SJCRH30 (cell line): Measurements from ENCODE around the gene MYLK. TPM values are rescaled to one million over a fixed set of nuclear protein-coding genes. Genes with fewer than 3 reads are reported as not detected.
A peak's percentile ranks its signal among the peaks of the same experiment; 100 is the strongest.

Experiments
- DNase-seq, 2 experiments: peaks; one replicate each; pipeline ENCODE4 v3.0.0-alpha.2; 2015 to 2020
- H3K27ac ChIP-seq: fragments of 250-450 bp; sonication (Bioruptor Pico); 2 replicates; pipeline ENCODE4 v1.5.1; 2020; ENCODE audit warnings: mild to moderate bottlenecking, moderate library complexity
- H3K27me3 ChIP-seq: fragments of 250-450 bp; sonication (Bioruptor Pico); 2 replicates; pipeline ENCODE4 v1.5.1; 2020; ENCODE audit warnings: mild to moderate bottlenecking, moderate library complexity
- H3K36me3 ChIP-seq: fragments of 250-450 bp; sonication (Bioruptor Pico); 2 replicates; pipeline ENCODE4 v1.5.1; 2020; ENCODE audit warnings: mild to moderate bottlenecking, moderate library complexity
- H3K4me1 ChIP-seq: fragments of 250-450 bp; sonication (Bioruptor Pico); 2 replicates; pipeline ENCODE4 v1.5.1; 2020; ENCODE audit warnings: mild to moderate bottlenecking, moderate library complexity
- H3K4me3 ChIP-seq: fragments of 250-450 bp; sonication (Bioruptor Pico); 2 replicates; pipeline ENCODE4 v1.5.1; 2020; ENCODE audit warnings: mild to moderate bottlenecking, moderate library complexity
- H3K9me3 ChIP-seq: fragments of 250-450 bp; sonication (Bioruptor Pico); replicated peaks from 2 replicates; pipeline ENCODE4 v1.5.1; 2020; ENCODE audit warnings: mild to moderate bottlenecking, moderate library complexity
- total RNA-seq: library from RNA; depleted of rRNA; stranded (reverse); fragments of >200 nt; shearing (Covaris generic); gene quantifications from 2 replicates; pipeline ENCODE4 v1.2.3, GENCODE V29; 2014

The MYLK gene
- total RNA-seq, 1 experiment from 2014 or later: 3.2 TPM

DNA sequence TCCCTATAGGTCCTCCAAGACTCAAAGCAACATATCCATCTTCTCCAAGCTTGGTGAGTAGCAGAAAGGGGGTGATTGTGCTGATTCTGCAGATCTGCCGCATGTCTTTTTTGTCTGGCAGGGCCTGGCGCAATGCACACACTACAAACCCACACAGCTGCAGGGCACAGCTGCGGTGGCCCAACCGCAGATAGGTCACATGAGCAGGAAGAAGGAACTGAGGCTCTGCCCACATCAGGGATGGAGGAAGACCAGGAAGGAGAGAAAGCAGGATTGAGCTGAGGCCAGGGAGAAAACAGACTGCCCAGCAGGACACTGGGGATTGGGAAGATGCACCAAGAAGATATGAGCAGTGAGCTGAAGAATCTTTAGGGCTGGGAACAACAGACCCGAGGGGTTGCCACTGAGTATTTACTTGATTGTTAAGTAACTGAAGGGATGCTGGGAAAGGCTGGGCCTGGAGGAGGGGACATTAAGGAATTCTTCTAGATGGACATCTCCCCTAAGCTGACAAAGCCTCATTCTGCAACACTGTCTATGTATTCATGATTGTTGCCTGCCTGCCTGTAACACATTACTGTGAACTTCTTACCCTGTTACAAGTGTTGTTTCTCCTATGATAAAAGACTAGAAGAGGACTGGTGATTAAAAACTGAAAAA is 126.7 kb downstream of the MYLK start:
- Histone ChIP-seq H3K27ac (peak overlapping the region; percentile 47), H3K4me3 (peak overlapping the region; percentile 27), H3K4me1 (peaks cover 29% of the 10 kb centered on the region), H3K27me3 (no peaks in the 10 kb centered on the region), H3K9me3 (no peaks in the 10 kb centered on the region), H3K36me3 (no peaks in the 10 kb centered on the region)
- DNase-seq: peak; percentile 86 to 90

DNA sequence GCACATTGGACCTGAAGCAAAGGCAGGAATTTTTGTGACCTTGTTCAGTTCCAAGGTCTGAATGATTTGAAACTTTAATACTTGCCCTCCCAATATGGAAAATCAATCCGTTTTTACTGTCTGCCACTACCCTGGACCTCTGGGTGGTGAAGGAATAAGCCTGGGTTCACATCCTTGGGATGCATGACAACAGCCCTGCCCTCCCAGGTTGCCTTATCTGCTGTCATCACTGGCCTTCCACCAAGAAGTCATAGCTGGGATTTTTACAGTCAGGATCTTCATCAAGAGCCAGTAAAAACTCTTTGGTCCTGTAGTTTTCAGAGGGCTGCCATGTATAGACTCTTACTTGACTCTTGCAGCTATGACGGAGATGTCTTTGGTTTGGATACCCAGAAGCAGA is 128.6 kb downstream of the MYLK start:
- H3K27me3 ChIP-seq: no peaks in the 10 kb centered on the region
- no peak overlapping the region for H3K27ac ChIP-seq
- no peaks in the 10 kb centered on the region for H3K9me3 ChIP-seq
- H3K4me1 ChIP-seq: peaks cover 41% of the 10 kb centered on the region
- no peaks in the 10 kb centered on the region for H3K36me3 ChIP-seq
- DNase-seq: no peak
- H3K4me3 ChIP-seq: no peak overlapping the region

DNA sequence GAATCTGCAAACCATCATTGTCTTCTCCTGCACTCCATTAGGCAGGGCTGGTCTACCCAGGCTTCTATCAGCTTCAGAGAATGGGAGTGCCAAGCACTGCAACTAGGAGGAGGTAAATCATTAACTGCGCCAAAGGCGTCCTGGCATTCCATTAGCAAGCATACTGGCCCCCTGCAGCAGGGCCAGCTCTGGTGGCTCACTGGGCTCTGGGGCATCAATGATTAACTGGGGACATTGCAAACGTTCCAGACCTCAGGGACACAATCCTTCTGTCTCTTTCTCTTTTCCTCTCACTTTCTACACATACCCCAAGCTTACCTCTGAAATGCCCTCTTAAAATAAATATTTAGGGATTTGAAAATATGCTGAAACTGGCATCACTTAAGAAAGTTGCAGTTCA is 129.0 kb downstream of the MYLK start:
- no peaks in the 10 kb centered on the region for H3K9me3 ChIP-seq
- H3K4me1 ChIP-seq: peaks cover 45% of the 10 kb centered on the region
- H3K27me3 ChIP-seq: no peaks in the 10 kb centered on the region
- no peaks in the 10 kb centered on the region for H3K36me3 ChIP-seq
- H3K4me3 ChIP-seq: no peak overlapping the region
- H3K27ac ChIP-seq: no peak overlapping the region
- DNase-seq: no peak

DNA sequence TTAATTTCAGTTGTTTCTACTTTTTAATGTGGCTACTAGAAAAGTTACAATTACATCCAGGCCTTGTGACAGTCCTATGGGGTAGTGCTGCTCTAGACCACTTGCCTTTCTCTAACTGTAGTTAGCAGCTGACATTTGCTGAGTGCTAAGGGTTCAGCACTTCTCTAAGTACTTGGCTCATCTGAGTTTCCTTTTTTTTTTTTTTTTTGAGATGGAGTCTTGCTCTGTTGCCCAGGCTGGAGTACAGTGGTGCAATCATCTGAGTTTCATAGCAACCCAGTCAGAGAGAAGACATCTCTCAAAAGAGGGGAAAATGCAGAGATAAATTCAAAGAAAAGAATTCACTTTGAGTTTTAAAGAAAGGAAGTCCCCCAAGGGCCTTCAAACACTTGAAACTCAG is 130.8 kb downstream of the MYLK start:
- H3K27me3 ChIP-seq: no peaks in the 10 kb centered on the region
- peaks cover 44% of the 10 kb centered on the region for H3K4me1 ChIP-seq
- H3K4me3 ChIP-seq: no peak overlapping the region
- no peak for DNase-seq
- H3K27ac ChIP-seq: no peak overlapping the region
- no peaks in the 10 kb centered on the region for H3K36me3 ChIP-seq
- H3K9me3 ChIP-seq: no peaks in the 10 kb centered on the region

DNA sequence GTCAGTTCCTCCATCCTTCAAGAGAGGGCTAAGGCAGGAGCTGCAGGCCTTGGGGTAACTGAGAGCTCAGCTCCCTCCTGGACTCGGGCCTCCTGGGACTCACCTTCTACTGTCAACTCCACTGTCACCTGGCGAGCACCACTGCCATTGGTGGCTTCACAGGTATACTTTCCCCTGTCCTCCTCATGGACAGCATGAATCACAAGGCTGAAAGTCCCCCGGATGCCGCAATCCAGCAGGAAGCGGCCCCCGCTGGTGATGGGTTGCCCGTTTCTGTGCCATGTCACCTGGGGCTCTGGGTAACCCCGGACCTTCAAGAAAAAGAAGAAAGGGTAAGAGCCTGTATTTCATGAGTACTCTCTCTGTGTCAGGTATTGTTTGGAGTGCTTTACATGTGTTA is 131.9 kb downstream of the MYLK start:
- Histone ChIP-seq H3K27ac (no peak overlapping the region), H3K27me3 (no peaks in the 10 kb centered on the region), H3K9me3 (no peaks in the 10 kb centered on the region), H3K4me3 (no peak overlapping the region), H3K4me1 (peaks cover 37% of the 10 kb centered on the region), H3K36me3 (no peaks in the 10 kb centered on the region)
- DNase-seq: no peak

DNA sequence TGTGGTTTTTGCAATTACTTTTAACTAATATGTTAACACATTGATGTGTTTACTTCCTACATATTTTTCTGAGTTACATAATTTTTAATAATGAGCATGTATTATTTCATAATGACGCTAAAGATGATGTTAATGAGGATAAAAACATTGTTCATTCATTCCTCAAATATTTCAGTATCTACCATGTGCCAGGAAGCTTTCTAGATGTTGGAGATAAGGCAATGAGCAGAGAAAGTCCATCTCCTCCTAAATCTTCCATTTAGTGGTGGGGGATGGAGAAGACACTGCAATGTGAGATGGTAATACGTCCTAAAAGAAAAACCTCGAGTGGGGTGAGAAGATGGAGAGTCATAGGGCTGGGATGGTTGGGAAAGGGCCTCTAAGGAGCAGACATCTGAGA is 132.7 kb downstream of the MYLK start:
- Histone ChIP-seq H3K27ac (no peak overlapping the region; the same call in 1 of the 2 replicates), H3K4me3 (no peak overlapping the region), H3K36me3 (no peaks in the 10 kb centered on the region), H3K4me1 (peaks cover 30% of the 10 kb centered on the region), H3K9me3 (no peaks in the 10 kb centered on the region), H3K27me3 (no peaks in the 10 kb centered on the region)
- DNase-seq: no peak

DNA sequence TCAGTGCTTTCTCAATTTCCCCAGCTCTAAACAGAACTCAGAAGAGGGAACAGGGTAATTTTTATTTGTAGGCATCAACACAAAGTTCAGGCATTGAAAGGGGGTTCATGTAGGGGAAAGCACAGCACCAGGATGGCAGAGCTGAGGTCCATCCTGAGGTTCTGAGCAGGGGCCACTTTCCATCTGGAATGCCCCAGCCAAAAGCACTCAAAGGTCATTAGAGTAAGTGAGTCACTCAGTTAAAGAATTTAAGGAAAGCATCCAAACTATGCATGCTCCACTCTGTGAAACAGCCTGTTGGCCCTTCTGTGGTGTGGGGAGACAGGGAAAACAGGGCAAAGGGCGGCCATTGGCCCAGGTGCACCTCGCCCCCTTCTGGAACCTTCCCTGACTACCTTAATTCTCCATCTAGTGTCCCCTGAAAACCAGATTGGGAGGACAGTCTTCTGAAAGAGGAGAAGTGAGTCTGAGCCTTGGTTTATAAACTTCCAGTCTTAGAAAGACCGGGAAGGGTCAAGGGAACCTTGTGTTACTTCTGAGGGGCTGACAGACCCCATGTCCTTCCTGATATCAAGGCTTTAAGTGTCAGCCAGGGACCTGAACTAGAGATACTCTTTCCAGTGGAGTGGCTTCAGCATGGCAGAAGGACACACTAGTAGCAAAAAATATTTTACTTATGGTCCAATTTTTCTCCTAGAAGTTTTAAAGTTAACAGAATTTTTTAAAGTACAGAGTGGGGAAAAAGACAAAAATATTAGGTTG is 133.3 kb downstream of the MYLK start:
- Histone ChIP-seq H3K4me1 (peaks cover 27% of the 10 kb centered on the region), H3K4me3 (no peak overlapping the region), H3K9me3 (no peaks in the 10 kb centered on the region), H3K36me3 (no peaks in the 10 kb centered on the region), H3K27me3 (no peaks in the 10 kb centered on the region), H3K27ac (peak overlapping the region; percentile 45)
- peak; percentile 47 to 50 for DNase-seq

DNA sequence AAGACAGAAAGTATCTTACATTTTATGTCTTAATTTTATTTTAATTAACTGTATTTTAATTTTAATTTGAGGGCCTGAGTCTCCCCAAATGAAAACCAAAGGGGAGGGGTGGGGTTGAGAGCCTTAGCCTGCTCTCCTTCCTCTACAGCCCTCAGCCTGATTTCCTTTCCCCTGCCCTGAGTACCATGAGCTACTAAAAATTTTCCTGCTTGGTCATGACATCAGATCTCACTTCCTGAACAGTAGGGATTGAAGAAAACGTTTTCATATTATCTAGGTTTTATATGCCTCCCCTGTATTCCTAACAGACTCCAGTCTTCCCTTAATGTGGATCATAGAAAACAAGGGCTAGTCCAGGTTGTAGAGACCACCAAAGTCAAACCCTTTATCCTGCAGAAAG is 133.9 kb downstream of the MYLK start:
- no peaks in the 10 kb centered on the region for H3K36me3 ChIP-seq
- H3K4me3 ChIP-seq: no peak overlapping the region
- H3K27me3 ChIP-seq: no peaks in the 10 kb centered on the region
- peaks cover 27% of the 10 kb centered on the region for H3K4me1 ChIP-seq
- peak overlapping the region; percentile 45 for H3K27ac ChIP-seq
- H3K9me3 ChIP-seq: no peaks in the 10 kb centered on the region
- no peak for DNase-seq

DNA sequence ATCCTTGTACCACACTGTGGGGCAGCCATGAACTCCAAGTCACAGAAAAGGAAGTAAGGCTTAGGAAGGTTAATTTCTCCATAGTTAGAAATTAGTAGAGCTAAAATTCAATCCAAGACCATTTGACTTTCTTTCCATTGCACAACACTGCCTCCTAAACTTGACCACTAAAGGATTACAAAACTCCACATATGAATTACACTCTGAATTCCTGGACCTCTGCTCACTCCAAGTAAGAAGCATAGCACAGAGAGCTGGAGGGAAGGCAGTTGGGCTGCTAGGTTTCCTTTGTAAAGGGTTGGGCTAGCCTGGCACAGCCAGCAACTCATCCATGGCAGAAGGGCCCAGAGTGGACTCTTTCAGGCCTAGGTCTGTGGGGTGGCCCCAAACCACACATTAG is 134.4 kb downstream of the MYLK start:
- Histone ChIP-seq H3K36me3 (no peaks in the 10 kb centered on the region), H3K4me3 (no peak overlapping the region), H3K27me3 (no peaks in the 10 kb centered on the region), H3K4me1 (peaks cover 26% of the 10 kb centered on the region), H3K9me3 (no peaks in the 10 kb centered on the region), H3K27ac (peak overlapping the region; percentile 45)
- DNase-seq: no peak

DNA sequence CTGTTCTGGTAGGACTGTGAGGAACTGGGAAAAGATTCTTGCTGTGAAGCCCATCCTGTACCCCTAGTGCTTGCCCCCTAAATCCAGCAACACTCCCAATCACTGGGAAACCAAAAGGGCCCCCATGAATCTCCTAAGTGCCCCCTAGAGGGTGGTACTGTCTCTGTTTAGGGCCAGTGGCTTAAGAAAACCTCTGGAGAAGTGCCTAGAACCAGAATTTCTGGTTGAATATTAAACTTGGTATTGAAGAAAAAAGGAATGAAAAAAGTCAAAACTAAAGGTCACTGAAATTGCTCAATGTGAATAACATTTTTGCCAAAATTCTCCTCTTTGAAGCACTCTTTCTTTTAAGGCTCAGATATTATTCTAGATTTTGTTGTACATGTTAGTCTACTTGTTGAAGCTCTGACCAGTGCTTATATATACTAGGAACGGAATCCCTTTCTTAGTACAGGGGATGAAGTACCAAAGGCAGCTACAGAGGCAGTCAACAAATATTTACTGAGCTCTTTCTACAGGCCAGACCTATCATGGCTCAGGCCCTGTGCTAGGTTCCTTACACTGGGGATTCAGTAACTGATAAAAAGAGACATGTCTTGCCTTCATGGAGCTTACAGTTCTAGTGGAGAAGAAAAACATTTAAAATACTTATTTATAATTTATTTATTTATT is 138.8 kb downstream of the MYLK start:
- H3K27ac ChIP-seq: no peak overlapping the region
- no peaks in the 10 kb centered on the region for H3K36me3 ChIP-seq
- DNase-seq: no peak

DNA sequence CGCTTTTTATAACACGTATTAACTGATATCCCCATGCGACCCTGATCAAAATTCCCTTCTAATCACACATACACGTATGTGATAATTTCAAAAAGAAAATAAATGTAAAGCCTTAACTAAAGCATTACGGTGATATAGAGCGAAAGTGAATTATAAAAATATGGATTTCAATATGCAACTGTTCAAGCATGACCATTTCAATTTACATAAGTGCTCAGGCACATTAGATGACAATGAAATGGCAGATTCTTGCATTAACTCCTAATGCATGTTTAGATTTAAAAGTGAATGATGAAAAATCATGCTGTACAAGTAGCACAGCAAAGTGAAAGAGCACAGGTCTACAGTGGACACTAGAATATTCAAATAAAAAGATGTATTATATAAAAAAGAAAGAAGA is 140.1 kb downstream of the MYLK start:
- no peak overlapping the region for H3K27ac ChIP-seq
- no peak overlapping the region for H3K4me3 ChIP-seq
- H3K4me1 ChIP-seq: no peaks in the 10 kb centered on the region
- no peaks in the 10 kb centered on the region for H3K9me3 ChIP-seq
- no peaks in the 10 kb centered on the region for H3K36me3 ChIP-seq
- H3K27me3 ChIP-seq: no peaks in the 10 kb centered on the region; the same call in 1 of the 2 replicates
- DNase-seq: no peak

More for the DNA sequence above, 138.8 kb downstream of the MYLK start:
- Histone ChIP-seq H3K4me1 (peaks cover 11% of the 10 kb centered on the region), H3K9me3 (no peaks in the 10 kb centered on the region), H3K4me3 (no peak overlapping the region), H3K27me3 (no peaks in the 10 kb centered on the region; the same call in 1 of the 2 replicates)

DNA sequence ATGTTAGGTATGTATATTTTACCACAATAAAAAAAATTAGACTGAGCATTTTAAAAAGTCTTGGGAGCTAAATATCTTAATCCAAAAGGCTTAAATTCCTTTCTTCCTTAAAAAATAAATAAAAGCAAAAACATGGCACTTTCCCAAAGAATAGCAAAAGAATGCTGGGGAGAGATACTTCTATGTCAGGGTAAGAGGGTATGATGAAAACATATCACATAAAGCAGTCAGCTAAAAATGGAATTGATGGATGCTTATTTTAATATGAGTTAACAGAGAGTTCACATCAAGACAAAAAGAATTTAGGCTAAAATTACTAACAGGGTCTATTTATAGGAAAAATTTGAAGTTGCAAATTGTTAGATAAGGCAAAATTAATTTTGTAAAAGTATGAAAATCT is 141.0 kb downstream of the MYLK start:
- no peaks in the 10 kb centered on the region for H3K4me1 ChIP-seq
- no peak for DNase-seq

DNA sequence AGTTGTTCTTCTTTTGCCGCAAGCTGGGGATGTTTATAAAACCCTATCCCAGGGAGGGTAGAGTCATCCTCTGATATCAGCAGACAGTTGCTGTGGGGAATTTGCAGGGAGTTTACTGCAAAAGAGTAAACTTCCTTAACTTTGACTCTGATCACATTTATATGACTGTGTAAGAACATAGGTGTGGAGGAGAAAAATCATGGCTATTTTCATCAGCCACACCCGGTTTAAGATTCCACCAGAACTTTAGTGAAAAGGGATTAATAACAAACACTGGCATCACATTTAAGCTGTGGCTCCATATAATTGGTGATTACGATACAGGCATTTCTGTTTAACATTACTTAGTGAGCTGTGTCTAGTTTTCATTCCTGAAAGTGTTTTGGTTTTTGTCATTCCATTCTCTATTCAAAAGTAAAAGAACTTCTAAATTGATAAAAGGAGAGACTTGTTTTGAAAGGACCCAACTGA is 143.1 kb downstream of the MYLK start:
- Histone ChIP-seq H3K9me3 (no peaks in the 10 kb centered on the region), H3K27me3 (no peaks in the 10 kb centered on the region; the same call in 1 of the 2 replicates), H3K4me1 (no peaks in the 10 kb centered on the region), H3K4me3 (no peak overlapping the region), H3K36me3 (no peaks in the 10 kb centered on the region), H3K27ac (no peak overlapping the region)
- no peak for DNase-seq

More for the DNA sequence above, 141.0 kb downstream of the MYLK start:
- no peak overlapping the region for H3K27ac ChIP-seq
- no peaks in the 10 kb centered on the region for H3K36me3 ChIP-seq
- no peaks in the 10 kb centered on the region; the same call in 1 of the 2 replicates for H3K27me3 ChIP-seq
- no peaks in the 10 kb centered on the region for H3K9me3 ChIP-seq
- H3K4me3 ChIP-seq: no peak overlapping the region

DNA sequence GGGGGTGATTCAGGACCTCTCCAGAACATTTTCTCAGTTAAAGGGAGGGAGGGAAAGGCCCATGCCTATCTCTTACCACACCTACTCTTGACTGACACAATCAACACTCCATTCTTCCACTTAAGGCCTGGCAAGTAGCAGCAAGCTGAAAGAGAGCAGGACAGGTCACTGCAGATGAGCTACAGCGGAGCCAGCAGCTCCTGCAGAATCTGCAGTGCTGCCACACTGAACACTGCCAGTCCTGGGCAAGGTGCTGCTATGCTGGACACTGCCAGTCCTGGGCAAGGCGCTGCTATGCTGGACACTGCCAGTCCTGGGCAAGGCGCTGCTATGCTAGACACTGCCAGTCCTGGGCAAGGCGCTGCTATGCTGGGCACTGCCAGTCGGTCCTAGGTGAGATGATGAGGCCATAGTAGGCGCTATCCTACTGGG is 143.7 kb downstream of the MYLK start:
- no peaks in the 10 kb centered on the region for H3K36me3 ChIP-seq
- no peaks in the 10 kb centered on the region for H3K9me3 ChIP-seq
- H3K27ac ChIP-seq: no peak overlapping the region
- no peaks in the 10 kb centered on the region for H3K4me1 ChIP-seq
- DNase-seq: no peak
- no peak overlapping the region for H3K4me3 ChIP-seq
- no peaks in the 10 kb centered on the region; the same call in 1 of the 2 replicates for H3K27me3 ChIP-seq

DNA sequence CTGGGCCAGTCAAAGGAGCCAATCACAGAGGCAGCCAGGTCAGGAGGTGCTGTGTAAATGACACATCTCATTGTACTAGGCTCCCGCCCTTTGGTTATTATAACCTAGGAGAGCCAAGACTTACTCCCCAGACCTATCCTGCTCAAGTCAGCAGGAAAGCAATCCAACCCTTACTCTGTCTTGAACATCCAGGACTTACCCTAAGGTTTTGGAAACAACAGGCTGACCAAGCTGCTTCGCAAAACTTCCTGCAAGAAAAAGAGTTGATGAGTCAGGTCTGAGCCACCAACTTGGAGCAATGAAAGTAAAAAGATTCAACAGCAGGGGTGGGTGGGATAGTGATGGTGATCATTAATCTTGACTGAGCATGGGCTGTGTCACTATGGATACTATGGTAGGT is 144.4 kb downstream of the MYLK start:
- Histone ChIP-seq H3K27ac (no peak overlapping the region), H3K9me3 (no peaks in the 10 kb centered on the region), H3K36me3 (no peaks in the 10 kb centered on the region), H3K4me3 (no peak overlapping the region), H3K27me3 (no peaks in the 10 kb centered on the region; the same call in 1 of the 2 replicates), H3K4me1 (0 out of 2 replicates have a peak, but pooled peaks cover 2% of the 10 kb centered on the region)
- no peak for DNase-seq
